ENCODE measurements around the gene ESYT2. TPM values are rescaled to one million over a fixed set of nuclear protein-coding genes. Genes with fewer than 3 reads are reported as not detected.
"Not testable (repeated sequence)": the region's sequence is repeated elsewhere in the genome, so short reads cannot be mapped to it uniquely, and the experiment has no call there.

ESYT2 gene, protein sequence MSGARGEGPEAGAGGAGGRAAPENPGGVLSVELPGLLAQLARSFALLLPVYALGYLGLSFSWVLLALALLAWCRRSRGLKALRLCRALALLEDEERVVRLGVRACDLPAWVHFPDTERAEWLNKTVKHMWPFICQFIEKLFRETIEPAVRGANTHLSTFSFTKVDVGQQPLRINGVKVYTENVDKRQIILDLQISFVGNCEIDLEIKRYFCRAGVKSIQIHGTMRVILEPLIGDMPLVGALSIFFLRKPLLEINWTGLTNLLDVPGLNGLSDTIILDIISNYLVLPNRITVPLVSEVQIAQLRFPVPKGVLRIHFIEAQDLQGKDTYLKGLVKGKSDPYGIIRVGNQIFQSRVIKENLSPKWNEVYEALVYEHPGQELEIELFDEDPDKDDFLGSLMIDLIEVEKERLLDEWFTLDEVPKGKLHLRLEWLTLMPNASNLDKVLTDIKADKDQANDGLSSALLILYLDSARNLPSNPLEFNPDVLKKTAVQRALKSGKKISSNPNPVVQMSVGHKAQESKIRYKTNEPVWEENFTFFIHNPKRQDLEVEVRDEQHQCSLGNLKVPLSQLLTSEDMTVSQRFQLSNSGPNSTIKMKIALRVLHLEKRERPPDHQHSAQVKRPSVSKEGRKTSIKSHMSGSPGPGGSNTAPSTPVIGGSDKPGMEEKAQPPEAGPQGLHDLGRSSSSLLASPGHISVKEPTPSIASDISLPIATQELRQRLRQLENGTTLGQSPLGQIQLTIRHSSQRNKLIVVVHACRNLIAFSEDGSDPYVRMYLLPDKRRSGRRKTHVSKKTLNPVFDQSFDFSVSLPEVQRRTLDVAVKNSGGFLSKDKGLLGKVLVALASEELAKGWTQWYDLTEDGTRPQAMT
- total RNA-seq, result 41.4 TPM

DNA sequence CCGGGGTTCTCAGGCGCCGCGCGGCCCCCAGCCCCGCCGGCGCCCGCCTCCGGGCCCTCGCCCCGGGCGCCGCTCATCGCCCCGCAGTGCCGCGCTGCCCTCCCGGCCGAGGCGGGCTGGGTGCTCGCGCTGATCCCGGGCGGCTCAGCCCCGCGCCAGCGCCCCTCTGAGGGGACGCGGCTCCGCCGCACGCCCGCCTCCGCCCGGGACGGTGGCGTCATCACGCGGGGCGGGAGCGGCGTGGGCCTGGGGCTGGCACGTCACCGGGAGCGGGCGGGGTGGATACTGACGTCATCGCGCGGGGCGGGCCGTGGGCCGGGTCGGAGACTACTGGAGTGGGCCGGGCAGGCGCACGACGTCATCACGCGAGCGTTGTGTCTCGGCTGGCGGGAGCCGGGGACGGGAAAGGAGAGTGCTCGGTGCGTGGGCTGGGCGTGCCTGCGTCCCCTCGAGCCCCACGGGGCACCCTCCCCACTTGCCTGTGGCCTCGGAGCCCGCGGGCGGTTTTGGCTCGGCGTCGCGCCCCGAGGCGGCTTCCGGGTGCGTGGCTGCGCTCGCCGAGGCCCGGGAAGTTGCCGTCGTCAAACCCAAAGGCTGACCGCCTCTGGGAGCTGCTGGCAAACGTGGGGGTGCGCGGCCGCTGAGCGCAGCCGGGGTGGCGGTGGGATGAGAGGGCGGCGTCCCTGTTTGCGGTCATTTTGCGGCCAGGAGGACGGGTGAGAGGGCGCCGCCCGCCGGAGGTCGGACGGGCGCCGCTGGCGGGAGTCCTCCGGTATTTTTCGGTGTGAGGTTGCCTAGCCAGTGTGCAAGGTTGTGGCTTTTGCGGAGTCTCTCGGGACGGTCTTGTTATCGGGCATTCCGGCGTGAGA, at the start of gene ESYT2:
ESYT2 (minus strand) TSS at position 168 of the 869 bp plus-strand sequence; CDS start at position 77, 91 bp downstream.
- ATAC-seq, result peak; percentile 97

DNA sequence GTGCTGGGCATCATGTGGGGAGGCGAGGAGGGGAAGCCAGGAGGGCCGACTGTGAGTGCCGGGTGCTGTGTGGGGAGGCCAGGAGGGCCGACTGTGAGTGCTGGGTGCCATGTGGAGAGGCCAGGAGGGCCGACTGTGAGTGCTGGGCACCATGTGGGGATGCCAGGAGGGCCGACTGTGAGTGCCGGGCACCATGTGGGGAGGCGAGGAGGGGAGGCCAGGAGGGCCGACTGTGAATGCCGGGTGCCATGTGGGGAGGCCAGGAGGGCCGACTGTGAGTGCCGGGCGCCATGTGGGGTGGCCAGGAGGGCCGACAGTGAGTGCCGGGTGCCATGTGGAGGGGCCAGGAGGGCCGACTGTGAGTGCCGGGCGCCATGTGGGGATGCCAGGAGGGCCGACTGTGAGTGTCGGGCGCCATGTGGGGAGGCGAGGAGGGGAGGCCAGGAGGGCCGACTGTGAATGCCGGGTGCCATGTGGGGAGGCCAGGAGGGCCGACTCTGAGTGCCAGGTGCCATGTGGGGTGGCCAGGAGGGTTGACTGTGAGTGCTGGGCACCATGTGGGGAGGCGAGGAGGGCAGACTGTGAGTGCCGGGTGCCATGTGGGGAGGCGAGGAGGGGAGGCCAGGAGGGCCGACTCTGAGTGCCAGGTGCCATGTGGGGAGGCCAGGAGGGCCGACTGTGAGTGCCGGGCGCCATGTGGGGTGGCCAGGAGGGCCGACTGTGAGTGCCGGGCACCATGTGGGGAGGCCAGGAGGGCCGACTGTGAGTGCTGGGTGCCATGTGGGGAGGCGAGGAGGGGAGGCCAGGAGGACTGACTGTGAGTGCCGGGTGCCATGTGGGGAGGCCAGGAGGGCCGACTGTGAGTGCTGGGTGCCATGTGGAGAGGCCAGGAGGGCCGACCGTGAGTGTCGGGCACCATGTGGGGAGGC, 49.1 kb upstream of the ESYT2 start:
- ATAC-seq, result not testable (repeated sequence)

DNA sequence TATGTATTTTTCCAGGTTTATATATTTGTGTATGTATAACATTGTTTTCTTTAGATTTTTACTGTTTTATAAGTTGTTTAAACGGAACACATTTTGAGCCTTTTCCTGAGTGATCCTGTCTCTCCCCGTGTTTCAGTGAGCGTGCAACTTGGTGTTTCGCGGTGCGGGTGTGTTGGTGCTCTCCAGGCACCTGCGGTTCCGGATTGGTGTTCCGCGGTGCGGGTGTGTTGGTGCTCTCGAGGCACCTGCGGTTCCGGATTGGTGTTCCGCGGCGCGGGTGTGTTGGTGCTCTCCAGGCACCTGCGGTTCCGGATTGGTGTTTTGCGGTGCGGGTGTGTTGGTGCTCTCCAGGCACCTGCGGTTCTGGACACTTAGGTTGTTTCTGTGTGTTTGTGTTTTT, 47.7 kb upstream of the ESYT2 start:
- no peak for ATAC-seq

DNA sequence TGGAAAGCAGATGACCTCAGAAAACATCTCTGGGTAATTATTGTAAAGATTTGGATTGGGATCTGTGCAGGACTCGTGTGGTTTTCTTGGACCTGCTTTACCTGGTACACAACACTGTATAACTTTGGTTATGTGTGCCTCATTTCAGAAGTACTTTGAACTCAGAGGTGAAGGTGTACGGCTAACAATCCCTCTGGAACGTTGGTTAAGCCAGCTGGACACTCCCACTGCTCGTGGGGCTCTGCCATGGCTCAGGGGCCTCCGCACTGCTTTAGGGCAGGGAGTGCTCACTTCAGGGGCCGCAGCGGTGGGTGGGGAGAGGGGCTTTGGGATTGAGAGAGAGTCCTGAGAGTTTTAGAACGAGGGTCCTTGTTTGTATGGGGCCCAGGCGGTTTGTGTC, 40.6 kb upstream of the ESYT2 start:
- ATAC-seq, result no peak

DNA sequence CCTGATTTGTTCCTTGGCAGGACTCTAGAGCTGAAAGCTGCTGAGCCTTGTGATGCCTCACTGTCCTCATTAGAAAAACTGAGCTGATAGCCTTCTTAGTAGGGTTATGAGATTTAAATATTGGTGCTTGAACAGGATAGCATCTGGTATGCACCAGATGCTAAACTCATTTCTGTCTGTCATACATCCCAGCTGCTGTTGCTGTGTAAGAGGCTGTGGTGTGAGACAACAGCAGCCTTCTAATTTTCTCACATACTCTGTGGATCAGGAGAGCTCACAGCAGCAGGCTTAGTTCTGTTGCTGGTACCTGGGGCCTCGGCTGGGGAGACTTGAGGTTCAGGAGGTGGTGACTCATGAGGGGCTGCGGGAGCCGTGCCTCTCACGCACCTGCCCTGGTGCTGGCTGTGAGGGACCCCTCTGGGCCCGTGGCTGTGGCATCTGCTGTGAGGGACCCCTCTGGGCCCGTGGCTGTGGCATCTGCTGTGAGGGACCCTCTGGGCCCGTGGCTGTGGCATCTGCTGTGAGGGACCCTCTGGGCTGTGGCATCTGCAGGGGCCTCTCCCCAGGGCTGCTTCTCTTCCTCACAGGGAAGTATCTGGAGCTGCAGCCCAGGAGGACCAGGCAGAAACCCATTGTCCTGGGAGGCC, 39.6 kb upstream of the ESYT2 start:
- no peak for ATAC-seq

DNA sequence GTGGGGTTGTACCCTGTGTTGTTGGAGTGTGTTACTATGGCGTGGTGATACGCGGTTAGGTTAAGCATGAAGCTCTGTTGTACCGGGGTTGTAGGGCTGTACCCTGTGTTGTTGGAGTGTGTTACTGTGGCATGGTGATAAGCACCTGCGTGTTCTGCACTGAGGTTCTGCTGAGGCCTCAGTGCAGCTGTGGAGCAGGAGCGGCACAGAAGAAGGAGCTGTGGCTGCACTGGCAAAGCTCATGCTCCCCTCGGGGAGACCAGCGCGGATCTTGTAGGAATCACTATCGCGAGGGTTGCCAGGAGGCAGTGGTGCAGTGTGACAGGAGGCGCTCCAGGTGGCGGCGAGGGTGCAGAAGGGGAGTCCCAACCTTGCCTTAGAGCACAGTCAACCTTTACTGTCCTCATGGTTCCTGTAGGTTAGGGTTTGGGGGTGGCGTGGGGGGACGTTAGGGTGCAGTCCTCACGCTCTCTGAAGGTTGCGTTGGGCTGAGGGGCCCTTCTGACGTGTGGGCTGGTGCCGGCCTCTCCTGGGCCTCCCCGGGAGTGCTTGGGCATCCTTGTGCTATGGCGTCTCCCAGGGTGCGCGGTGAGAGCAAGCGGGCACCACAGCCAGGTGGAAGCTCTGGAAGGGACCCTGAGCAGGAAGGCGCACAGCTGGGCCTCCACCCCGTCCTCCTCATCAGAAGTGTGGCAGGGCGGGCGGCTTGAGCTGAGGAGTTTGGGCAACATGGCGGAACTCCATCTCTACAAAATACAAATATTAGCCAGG, 38.1 kb upstream of the ESYT2 start:
- no peak for ATAC-seq

DNA sequence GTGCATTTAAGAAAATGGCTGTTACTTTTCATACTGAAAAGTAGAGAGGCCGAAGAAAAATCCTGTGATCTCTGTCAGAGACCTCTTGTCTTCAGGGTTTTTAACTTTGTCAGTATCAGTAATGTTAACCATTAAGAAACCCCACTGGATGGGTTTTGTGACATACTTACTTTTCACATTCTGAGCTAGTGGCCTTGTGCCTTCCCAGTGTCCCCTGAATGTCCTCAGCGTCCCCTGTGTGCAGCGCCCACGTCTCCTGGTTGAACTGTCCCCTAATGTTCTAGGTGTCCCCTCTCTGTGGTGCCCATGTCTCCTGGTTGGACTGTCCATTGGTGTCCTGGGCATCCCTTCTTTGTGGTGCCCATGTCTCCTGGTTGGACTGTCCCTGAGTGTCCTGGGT, 36.7 kb upstream of the ESYT2 start:
- ATAC-seq, result no peak

DNA sequence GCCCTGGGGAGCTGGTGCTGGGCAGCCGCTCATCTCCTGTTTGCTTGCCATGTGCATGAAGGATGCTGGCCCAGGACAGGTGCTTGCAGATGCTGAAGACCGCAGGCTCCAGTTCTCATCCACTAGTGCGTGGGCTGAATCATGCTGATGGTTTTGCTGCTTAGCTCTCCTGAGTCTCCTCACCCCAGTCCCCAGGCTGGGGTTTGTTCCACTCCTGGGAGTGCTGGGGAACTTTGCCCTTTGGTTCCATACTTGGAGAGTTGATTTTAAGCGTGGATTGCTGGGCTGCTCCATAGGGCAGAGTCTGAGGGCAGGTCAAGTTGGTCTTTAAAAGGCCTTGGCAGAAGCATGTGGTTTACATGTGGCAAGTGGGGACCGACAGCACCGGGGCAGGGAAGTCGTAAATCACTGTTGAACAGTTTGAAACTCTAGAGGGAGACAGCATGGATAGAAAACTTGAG, 36.2 kb upstream of the ESYT2 start:
- ATAC-seq, result no peak

DNA sequence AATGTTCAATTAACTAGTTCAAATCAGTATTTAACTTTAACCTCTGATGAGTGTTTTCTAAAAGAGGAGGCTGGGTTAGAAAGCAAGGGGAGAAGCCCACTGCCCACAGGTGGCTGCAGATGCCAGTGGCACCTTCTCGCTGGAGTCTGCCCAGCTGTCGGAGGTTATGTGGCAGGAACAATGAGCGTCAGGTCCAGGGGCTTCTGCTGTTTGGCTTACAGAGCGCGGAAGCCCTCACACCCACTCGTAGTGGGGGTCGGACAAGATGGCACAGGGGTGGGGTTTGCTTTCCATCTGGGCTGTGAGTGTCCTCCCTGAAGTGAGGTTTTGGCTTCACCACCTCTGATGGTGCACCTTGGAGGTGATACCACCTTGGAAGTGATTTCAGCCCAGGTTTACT, 35.5 kb upstream of the ESYT2 start:
- ATAC-seq, result no peak

DNA sequence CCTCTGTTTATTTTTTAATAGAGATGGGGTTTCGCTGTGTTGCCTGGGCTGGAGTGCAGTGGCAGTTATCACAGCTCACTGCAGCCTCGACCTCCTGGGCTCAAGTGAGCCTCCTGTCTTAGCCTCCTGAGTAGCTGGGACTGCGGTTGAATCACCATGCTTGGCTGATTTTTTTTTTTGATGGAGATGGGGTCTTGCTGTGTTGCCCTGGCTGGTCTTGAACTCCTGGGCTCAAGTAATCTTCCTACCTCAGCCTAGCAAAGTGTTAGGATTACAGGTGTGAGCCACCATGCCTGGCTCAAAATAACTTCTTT, 35.2 kb upstream of the ESYT2 start:
- ATAC-seq, result no peak

DNA sequence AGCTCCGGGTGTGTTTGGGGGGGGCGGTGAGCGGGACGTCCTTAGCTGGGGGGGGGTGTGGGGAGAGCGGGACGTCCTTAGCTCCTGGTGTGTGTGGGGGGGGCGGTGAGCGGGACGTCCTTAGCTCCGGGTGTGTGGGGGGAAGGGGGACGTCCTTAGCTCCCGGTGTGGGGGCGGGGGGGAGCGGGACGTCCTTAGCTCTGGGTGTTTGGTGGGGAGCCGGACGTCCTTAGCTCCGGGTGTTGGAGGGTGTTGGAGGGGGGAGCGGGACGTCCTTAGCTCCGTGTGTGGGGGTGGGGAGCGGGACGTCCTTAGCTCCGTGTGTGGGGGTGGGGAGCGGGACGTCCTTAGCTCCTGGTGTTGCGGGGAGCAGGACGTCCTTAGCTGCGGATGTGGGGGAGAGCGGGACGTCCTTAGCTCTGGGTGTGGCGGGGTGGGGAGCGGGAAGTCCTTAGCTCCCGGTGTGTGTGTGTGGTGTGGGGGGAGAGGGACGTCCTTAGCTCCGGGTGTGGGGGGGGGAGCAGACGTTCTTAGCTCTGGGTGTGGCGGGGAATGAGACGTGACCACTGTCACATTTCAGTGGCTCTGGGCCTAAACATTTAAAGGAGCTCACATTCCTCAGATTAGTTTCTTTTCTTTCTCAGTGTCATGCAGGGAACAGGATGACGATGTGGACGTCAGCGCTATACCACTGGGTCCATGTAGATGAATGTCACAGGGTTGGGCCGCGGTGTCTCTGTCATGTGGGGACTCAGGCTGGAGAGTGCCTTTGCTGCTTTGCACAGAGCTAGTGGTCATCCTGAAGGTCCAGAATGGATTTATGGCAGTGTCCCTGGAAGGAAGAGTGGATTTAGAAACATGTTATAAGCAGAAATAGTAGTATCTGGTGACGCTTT, 34.5 kb upstream of the ESYT2 start:
- ATAC-seq, result peak; percentile 90

DNA sequence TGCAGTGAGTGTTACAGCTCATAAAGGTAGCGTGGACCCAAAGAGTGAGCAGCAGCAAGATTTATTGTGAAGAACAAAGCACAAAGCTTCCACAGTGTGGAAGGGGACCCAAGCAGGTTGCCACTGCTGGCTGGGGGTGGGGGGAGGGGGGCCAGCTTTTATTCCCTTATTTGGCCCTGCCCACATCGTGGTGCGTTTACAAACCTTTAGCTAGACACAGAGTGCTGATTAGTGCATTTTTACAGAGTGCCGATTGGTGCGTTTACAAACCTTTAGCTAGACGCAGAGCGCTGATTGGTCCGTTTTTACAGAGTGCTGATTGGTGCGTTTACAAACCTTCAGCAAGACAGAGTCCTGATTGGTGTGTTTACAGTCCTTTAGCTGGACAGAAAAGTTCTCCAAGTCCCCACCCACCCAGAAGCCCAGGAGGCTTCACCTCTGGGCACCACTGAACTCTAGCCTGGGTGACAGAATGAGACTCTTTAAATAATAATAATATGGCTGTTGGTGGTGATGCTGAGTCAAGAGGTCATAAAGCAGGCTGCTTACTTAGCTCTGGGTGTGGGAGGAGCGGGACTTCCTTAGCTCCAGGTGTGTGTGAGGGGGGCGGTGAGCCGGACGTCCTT, 33.8 kb upstream of the ESYT2 start:
- not testable (repeated sequence) for ATAC-seq

DNA sequence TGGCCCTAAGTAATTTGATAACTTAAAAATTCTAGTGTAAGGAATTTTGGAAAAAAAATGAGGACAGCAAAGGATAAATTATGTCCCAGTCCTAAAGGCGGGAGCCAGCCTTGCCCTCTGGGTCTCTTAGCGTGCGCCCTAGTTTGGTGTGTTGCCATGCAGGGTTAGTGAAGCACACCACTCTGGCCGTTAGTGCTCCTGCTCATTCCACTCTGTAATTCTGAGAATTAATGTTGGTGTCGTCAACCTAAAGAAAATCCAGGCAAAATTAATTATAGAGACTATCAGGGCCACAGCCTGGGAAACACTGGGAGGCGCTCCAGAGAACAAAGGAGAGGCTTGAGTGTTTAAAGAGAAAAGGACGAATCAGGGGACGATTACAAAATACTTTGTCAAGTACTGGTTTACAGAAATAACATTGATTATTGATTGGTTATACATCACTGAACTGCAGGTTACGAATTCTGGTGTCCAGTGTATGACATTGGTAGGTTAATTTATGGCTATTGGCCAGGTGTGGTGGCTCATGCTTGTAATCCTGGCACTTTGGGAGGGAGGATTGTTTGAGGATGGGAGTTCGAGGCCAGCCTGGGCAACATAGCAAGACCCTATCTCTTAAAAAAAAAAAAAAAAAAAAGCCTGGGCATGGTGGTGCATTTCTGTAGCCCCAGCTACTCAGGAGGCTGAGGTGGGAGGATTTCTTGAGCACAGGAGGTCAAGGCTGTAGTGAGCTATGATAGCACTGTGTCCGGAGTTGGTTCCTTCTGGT, 32.8 kb upstream of the ESYT2 start:
- no peak for ATAC-seq

DNA sequence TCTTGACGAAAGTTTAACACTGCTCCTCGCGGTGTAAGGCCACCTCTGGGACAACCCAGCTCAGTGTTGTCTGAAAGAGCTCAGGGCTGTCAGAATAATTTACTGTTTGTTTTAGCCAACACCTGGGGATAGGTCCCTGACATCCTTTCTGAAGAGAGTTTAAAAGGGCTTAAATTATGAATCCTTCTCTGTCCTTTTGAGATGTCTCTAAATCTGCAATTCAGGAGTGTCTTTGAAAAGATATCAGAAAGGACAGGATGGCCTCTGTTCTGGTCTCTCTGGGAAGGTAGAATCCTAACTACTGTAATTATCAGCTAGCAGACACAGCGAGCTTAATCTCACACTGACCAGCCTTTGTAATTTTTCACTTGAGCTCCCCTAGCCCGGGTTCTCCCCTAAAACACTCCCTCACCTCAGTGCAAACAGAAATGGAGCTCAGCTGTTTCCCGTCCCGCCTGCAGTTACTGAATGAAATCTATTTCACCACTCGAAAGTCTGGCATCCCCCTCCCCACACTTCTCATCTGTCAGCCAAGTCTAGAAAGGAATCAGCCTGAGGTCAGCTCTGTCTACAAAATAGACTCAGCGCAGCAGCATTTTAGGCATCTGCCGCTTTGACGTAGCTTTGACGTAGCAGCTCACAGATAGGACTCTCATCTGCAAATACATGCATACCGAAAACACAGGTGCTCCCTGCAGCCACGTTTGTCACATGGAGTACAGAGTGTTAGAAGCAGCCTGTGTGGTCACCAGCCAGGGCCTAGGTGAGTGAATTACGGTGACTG, 31.9 kb upstream of the ESYT2 start:
- no peak for ATAC-seq

DNA sequence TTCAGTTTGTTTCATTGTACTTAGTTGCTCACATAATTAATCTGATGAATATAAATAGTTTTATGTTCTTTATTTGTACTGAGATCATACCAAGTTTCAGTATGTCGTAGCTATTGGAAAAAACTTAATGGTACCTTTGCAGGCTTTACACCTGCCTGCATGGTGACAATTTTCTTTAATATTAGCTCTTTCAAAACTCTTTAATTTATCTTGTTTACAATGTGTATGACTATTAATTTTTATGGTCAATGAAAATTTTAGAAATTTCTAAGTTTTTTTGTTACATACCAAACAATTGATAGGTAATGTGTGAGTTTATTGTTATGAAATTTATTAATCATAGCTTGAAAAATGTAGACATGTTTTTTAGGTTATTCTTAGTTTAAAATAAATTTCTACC, 31.1 kb upstream of the ESYT2 start:
- no peak for ATAC-seq

DNA sequence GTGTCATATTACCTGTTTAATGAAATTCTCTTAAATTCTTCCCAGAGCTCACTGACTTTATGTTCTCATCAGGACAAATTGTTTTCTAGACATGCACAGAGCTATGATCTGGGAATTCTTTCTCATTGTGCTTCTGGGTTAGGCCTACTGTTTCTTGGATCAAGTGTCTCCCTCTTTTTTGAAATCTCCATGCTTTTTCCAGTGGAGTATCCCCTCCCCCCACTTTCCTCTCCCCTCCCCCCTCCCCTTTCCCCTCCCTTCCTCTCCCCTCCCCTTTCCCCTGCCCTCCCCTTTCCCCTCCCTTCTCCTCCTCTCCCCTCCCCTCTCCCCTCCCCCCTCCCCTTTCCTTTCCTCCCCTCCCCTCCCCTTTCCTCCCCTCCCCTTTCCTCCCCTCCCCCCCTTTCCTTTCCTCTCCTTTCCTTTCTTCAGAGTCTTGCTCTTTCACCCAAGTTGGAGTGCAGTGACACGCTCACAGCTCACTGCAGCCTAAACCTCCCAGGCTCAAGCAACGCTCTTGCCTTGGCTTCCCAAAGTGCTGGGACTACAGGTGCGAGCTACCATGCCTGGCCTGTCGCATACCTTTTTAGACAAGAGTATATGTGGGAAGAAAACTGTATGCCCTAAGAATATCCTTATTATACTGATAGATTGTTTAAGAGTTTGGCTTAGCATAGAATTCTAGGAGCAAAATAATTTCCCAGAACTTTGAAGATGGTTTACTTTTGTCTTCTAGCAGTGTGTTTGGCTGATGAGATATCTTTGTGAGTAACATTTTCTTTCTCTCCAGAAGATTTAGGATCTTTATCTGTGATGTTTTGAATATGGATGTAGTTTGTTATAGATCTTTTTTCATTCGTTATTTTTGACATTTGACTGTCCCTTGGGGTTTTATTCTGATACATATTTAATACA, 29.5 kb upstream of the ESYT2 start:
- no peak for ATAC-seq
